Endothelial cell (in vitro differentiated cells): ENCODE results near the gene UBE2O. TPM values are rescaled to one million over a fixed set of nuclear protein-coding genes. Genes with fewer than 3 reads are reported as not detected.
"Not testable (repeated sequence)": the region's sequence is repeated elsewhere in the genome, so short reads cannot be mapped to it uniquely, and the experiment has no call there.

Experiments used
- DNase-seq: peaks from one replicate; pipeline ENCODE4 v3.0.0; 2021; ENCODE audit warnings: low spot score
- H3K27ac Mint-ChIP-seq: one replicate; pipeline ENCODE4 v1.8.0; 2021; ENCODE audit warnings: mixed read lengths, inconsistent platforms; ENCODE audit not compliant: unreplicated experiment
- H3K27me3 Mint-ChIP-seq: one replicate; pipeline ENCODE4 v1.8.0; 2021; ENCODE audit warnings: mild to moderate bottlenecking, moderate library complexity, mixed read lengths, inconsistent platforms; ENCODE audit not compliant: unreplicated experiment
- H3K36me3 Mint-ChIP-seq: one replicate; pipeline ENCODE4 v1.8.0; 2021; ENCODE audit warnings: mild to moderate bottlenecking, low read depth, mixed read lengths, inconsistent platforms; ENCODE audit not compliant: unreplicated experiment
- H3K4me1 Mint-ChIP-seq: one replicate; pipeline ENCODE4 v1.8.0; 2021; ENCODE audit warnings: mild to moderate bottlenecking, mixed read lengths, inconsistent platforms; ENCODE audit not compliant: unreplicated experiment
- H3K4me3 Mint-ChIP-seq: one replicate; pipeline ENCODE4 v1.8.0; 2021; ENCODE audit warnings: mild to moderate bottlenecking, mixed read lengths, inconsistent platforms; ENCODE audit not compliant: unreplicated experiment
- H3K9me3 Mint-ChIP-seq: one replicate; pipeline ENCODE4 v1.8.0; 2021; ENCODE audit warnings: mixed read lengths, inconsistent platforms; ENCODE audit not compliant: unreplicated experiment
- CTCF ChIP-seq: fragments of 200-600 bp; sonication (generic); IDR thresholded peaks from one replicate; pipeline ENCODE4 v1.5.0; 2021; ENCODE audit warnings: antibody characterized with exemption; ENCODE audit not compliant: unreplicated experiment
- total RNA-seq: library from RNA; stranded (reverse); fragmentation: NEBNext Ultra II Directional; extraction: Animal tissue kit (Norgen Biotek cat#: 25700); gene quantifications from one replicate; pipeline ENCODE4 v1.2.1, GENCODE V29; 2021; ENCODE audit not compliant: unreplicated experiment

Gene UBE2O
- total RNA-seq, 1 donor from 2014 or later, result 49.0 TPM

- peaks cover 3% of the 10 kb centered on the region for H3K4me1 Mint-ChIP-seq
- TF ChIP-seq CTCF, result no peak
- no peaks in the 10 kb centered on the region for H3K9me3 Mint-ChIP-seq
- H3K27ac Mint-ChIP-seq, result no peak overlapping the region
- no peak overlapping the region for H3K4me3 Mint-ChIP-seq
- no peaks in the 10 kb centered on the region for H3K36me3 Mint-ChIP-seq
- H3K27me3 Mint-ChIP-seq, result peaks cover 1% of the 10 kb centered on the region
- no peak for DNase-seq
Measured at GRCh38 chr17:76363107-76363842, 89.7 kb downstream of the UBE2O start.

DNA sequence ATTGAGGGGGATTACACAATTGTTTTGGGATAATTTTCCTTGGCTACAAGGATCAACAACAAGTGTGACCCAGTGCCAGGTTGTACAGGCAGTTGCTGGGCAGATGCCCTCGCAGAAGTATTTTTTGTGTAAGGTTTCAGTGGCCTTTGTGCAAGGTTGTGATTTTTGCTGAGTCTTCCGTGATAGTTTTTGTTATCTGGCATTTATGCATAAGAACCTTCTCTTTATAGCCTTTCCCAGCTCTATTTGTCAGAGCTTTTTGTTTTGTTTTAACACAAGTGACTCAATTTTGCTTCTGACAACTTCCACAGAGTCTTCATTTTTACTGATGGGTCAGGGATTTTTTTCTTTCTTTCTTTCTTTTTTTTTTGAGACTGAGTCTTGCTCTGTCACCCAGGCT lies 92.5 kb downstream of the UBE2O start:
- H3K27ac Mint-ChIP-seq, result no peak overlapping the region
- peaks cover 3% of the 10 kb centered on the region for H3K4me1 Mint-ChIP-seq
- H3K9me3 Mint-ChIP-seq, result no peaks in the 10 kb centered on the region
- no peak for TF ChIP-seq CTCF
- H3K4me3 Mint-ChIP-seq, result no peak overlapping the region
- DNase-seq, result no peak
- peaks cover 3% of the 10 kb centered on the region for H3K27me3 Mint-ChIP-seq
- H3K36me3 Mint-ChIP-seq, result no peaks in the 10 kb centered on the region

GRCh38 chr17:76359776-76360175 lies 93.2 kb downstream of the UBE2O start:
- H3K27me3 Mint-ChIP-seq, H3K4me3 Mint-ChIP-seq, DNase-seq, H3K36me3 Mint-ChIP-seq, H3K27ac Mint-ChIP-seq, H3K9me3 Mint-ChIP-seq, H3K4me1 Mint-ChIP-seq: not testable (repeated sequence)

- H3K4me3 Mint-ChIP-seq, result no peak overlapping the region
- no peak for DNase-seq
- H3K9me3 Mint-ChIP-seq, result no peaks in the 10 kb centered on the region
- H3K27ac Mint-ChIP-seq, result no peak overlapping the region
- peaks cover 5% of the 10 kb centered on the region for H3K27me3 Mint-ChIP-seq
- no peaks in the 10 kb centered on the region for H3K36me3 Mint-ChIP-seq
- no peak for TF ChIP-seq CTCF
- peaks cover 4% of the 10 kb centered on the region for H3K4me1 Mint-ChIP-seq
Measured at GRCh38 chr17:76359375-76359774, 93.6 kb downstream of the UBE2O start.

DNA sequence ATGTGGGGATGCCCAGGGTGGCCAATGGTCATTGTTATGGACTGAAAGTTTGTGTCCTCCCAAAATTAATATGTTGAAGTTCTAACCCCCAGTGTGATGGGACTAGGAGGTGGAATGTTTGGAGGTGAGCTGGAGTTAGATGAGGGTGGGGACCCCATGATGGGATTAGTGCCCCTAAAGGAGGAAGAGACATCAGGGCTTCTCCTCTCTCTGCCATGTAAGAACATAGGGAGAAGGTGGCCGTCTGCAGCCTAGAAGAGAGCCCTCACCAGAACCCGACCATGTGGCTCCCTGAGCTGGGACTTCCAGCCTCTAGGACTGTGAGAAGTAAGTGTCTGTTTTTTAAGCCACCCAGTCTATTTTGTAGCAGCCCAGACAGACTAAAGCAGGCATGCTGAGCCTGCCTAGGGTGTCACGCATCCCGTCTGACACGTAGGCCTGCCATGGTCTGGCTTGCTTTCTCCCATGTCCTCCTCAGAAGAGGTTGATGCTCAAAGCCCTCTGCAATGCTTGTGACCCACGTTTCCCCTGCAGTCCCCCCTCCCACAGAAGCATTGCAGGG lies 95.3 kb downstream of the UBE2O start:
- no peaks in the 10 kb centered on the region for H3K9me3 Mint-ChIP-seq

More for the DNA sequence above, 95.3 kb downstream of the UBE2O start:
- Mint-ChIP-seq H3K27me3 (peaks cover 14% of the 10 kb centered on the region), H3K4me3 (no peak overlapping the region), H3K27ac (no peak overlapping the region), H3K4me1 (peaks cover 13% of the 10 kb centered on the region), H3K36me3 (no peaks in the 10 kb centered on the region)
- no peak for TF ChIP-seq CTCF
- no peak for DNase-seq
